ENCODE results near the gene ACTR10. TPM values are rescaled to one million over a fixed set of nuclear protein-coding genes. Genes with fewer than 3 reads are reported as not detected.

Gene ACTR10
- total RNA-seq, 4 donors from 2014 or later = 42.6 to 88.8 (median 78.7) TPM

DNA sequence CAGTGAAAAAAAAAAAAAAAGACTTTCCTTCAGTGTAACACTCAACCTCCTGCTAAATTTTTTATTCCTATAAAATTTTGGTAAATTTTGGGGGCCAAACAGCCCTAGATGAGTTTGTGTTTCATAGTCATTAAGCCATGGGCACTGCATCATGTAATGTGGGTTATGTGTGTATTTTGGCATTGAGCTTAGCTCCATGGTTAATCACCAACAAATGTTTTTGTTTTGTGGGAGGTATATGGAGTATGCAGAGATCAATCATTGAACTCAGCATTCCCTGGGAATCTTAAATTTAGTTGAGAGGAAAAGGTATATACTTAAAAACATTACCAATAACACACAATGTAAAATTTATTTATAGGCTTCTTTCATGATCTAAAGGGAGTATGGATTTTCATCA, 39.4 kb upstream of the ACTR10 start:
- no peak for TF ChIP-seq POLR2A (IDR thresholded peaks at IDR 0.05)
- TF ChIP-seq EP300 (IDR thresholded peaks at IDR 0.05) = no peak
- TF ChIP-seq, protein P1, sequence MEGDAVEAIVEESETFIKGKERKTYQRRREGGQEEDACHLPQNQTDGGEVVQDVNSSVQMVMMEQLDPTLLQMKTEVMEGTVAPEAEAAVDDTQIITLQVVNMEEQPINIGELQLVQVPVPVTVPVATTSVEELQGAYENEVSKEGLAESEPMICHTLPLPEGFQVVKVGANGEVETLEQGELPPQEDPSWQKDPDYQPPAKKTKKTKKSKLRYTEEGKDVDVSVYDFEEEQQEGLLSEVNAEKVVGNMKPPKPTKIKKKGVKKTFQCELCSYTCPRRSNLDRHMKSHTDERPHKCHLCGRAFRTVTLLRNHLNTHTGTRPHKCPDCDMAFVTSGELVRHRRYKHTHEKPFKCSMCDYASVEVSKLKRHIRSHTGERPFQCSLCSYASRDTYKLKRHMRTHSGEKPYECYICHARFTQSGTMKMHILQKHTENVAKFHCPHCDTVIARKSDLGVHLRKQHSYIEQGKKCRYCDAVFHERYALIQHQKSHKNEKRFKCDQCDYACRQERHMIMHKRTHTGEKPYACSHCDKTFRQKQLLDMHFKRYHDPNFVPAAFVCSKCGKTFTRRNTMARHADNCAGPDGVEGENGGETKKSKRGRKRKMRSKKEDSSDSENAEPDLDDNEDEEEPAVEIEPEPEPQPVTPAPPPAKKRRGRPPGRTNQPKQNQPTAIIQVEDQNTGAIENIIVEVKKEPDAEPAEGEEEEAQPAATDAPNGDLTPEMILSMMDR (IDR thresholded peaks at IDR 0.05) = no peak
- no peaks in the 10 kb centered on the region for H3K27me3 ChIP-seq
- H3K4me3 ChIP-seq = no peak overlapping the region
- no peaks in the 10 kb centered on the region for H3K36me3 ChIP-seq
- DNase-seq (ENCODE audit: low spot score in 2 of 2) = no peak
- H3K9me3 ChIP-seq = no peaks in the 10 kb centered on the region
- H3K27ac ChIP-seq = no peak overlapping the region
- H3K4me1 ChIP-seq = no peaks in the 10 kb centered on the region

DNA sequence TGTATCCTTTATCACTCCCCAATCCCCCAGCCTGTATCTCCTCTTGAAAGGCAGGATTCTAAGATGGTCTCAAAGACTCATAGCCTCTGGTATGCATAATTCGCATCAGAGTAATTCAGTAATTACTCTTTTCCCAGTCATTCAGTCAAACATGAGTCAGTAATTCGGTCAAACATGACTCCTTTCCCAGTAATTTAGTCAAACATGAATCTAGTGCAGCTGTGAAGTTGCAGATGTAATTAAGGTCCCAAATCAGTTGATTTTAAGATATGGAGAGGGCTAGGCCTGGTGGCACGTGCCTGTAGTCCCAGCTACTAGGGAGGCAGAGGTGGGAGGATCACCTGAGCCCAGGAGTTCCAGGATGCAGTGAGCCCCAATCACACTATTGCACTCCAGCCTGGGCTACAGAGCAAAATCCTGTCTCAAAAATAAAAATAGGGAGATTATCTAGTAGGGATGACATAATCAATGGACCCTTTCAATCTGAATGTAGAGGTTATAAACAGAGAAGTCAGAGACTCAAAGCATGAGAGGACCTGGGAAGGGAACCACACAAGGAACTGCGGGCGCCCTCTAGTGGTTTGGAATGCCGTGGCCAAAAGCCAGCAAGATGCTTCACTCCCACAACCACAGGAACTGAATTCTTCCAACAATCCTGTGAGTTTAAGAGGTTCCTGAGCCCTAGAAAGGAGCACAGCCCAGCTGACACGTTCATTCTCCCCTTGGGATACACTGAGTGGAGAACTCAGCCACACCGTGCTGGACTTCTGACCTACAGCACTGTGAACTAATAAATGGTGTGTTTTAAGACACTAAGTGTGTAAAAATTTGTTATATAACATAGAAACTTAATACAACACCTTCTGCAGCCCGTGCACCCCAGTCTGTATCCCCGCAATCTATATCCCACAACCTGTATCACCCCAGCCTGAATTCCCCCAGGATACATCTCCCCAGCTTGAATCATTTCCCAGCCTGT, 33.7 kb upstream of the ACTR10 start:
- H3K36me3 ChIP-seq = no peaks in the 10 kb centered on the region
- H3K27me3 ChIP-seq = no peaks in the 10 kb centered on the region
- no peak for TF ChIP-seq EP300 (IDR thresholded peaks at IDR 0.05)
- TF ChIP-seq POLR2A (IDR thresholded peaks at IDR 0.05) = no peak
- TF ChIP-seq, protein P1 (IDR thresholded peaks at IDR 0.05) = peak; percentile 60 to 89 (median 85)
- 33 to 37% methylated on average over 10 of the region's 10 CpGs for WGBS, 2 donors
- peak; percentile 83 to 94 for DNase-seq (ENCODE audit: low spot score in 2 of 2)
- H3K4me1 ChIP-seq = peaks cover 0 to 5% (median 0%) of the 10 kb centered on the region in 4 donors
- H3K4me3 ChIP-seq = no peak overlapping the region
- no peaks in the 10 kb centered on the region for H3K9me3 ChIP-seq
- H3K27ac ChIP-seq = no peak overlapping the region

DNA sequence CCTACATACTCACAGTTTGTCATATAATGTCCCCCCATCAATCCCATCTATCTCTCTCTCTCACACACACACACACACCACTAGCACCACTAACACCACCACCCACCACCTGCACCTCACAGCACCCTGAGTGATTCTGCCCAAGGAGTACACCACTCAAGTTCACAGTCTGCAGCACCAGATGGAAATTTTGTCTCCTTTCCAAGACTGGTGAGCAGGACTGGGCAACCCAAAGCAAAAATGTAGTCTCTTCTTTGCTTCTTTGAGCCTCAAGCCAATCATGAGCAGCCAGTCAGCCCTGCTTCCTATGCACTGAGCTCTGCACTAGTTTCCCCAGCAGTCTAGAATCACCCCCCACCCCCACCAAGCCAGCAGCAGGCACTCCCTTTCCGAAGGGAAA, 32.9 kb upstream of the ACTR10 start:
- TF ChIP-seq, protein P1 (IDR thresholded peaks at IDR 0.05) = no peak
- no peak for TF ChIP-seq POLR2A (IDR thresholded peaks at IDR 0.05)
- no peak for TF ChIP-seq EP300 (IDR thresholded peaks at IDR 0.05)
- Histone ChIP-seq H3K27ac (no peak overlapping the region), H3K36me3 (no peaks in the 10 kb centered on the region), H3K27me3 (no peaks in the 10 kb centered on the region), H3K4me3 (no peak overlapping the region), H3K4me1 (peaks cover 0 to 5% (median 0%) of the 10 kb centered on the region in 4 donors), H3K9me3 (no peaks in the 10 kb centered on the region)
- DNase-seq (ENCODE audit: low spot score in 2 of 2) = no peak
- 36 to 38% methylated on average over 1 of the region's 1 CpG for WGBS, 2 donors

DNA sequence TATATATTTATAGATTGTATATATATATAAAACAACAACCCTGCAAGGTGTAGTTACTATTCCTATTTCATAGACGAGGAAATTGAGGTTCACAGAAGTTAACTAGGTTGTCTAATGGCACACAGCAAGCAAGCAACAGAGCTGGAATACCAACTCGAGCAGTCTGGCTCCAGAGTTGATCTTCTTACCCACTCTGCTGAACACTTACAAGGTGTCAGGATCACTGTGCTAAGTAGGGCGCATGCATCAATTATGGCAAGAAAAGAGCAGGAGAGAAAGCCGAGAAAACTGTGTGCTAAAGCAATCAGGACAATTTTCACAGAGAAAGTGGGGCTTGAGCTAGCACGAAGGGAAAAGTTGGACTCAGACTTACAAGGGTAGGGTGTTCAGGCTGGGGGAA, 32.1 kb upstream of the ACTR10 start:
- no peak overlapping the region for H3K4me3 ChIP-seq
- 78 to 88% methylated on average over 5 of the region's 5 CpGs for WGBS, 2 donors

More for the DNA sequence above, 32.1 kb upstream of the ACTR10 start:
- Histone ChIP-seq H3K27ac (no peak overlapping the region), H3K9me3 (no peaks in the 10 kb centered on the region), H3K4me1 (peaks cover 0 to 5% (median 0%) of the 10 kb centered on the region in 4 donors), H3K27me3 (no peaks in the 10 kb centered on the region), H3K36me3 (no peaks in the 10 kb centered on the region)
- TF ChIP-seq, protein P1 (IDR thresholded peaks at IDR 0.05) = no peak
- TF ChIP-seq EP300 (IDR thresholded peaks at IDR 0.05) (no peak), POLR2A (IDR thresholded peaks at IDR 0.05) (no peak)
- DNase-seq (ENCODE audit: low spot score in 2 of 2) = no peak
